Measurements from ENCODE around the gene CWC27.

Gene CWC27

GRCh38 chr5:65059681-65060598 lies 291.2 kb downstream of the CWC27 start:
- DNase-seq (ENCODE audit: low spot score) = no peak
- in situ Hi-C loops (cut with MboI; ENCODE audit: low pct_unique_long_range_greater_than_20kb, low sequenced_read_pairs, unreplicated experiment) = no loop called here
- TF ChIP-seq, protein P1, sequence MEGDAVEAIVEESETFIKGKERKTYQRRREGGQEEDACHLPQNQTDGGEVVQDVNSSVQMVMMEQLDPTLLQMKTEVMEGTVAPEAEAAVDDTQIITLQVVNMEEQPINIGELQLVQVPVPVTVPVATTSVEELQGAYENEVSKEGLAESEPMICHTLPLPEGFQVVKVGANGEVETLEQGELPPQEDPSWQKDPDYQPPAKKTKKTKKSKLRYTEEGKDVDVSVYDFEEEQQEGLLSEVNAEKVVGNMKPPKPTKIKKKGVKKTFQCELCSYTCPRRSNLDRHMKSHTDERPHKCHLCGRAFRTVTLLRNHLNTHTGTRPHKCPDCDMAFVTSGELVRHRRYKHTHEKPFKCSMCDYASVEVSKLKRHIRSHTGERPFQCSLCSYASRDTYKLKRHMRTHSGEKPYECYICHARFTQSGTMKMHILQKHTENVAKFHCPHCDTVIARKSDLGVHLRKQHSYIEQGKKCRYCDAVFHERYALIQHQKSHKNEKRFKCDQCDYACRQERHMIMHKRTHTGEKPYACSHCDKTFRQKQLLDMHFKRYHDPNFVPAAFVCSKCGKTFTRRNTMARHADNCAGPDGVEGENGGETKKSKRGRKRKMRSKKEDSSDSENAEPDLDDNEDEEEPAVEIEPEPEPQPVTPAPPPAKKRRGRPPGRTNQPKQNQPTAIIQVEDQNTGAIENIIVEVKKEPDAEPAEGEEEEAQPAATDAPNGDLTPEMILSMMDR (IDR thresholded peaks at IDR 0.05; ENCODE audit: extremely low read depth, insufficient read depth, missing control alignments) = no peak

DNA sequence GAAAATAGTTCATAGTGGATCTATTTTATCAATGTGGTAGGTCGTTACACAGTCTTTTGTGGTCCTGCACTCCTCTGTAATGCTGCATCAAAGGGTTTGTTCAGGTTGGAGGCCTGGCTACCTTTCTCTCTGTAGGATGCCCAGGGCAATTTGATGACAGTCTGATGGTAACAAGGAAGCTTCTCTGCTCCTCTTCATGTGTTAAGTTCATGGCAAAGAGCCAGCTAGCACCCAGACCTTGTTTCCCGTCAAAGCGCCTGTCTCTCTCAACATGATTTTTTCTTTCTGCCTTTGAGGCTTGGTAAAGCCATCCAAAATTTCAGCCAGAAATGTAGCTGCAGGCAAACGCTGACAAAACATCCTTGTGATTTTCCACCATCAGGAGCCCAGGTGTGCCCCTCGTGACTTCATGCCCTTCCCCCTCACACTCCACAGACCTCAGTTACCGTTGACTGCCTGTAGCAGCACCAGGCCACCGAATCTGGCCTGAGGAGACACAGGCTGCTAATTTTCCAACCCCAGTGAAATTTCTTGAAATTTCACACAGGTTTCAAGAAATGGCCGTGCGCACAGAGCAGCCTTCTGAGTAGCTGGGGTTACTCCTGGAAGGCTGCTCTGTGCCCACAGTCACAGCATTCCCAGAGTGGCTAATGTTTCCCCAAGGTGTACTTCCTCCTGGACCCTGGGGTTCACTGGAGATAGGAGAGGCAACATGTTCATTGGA lies 292.7 kb downstream of the CWC27 start:
- TF ChIP-seq, protein P1 (IDR thresholded peaks at IDR 0.05; ENCODE audit: extremely low read depth, insufficient read depth, missing control alignments) = no peak
- in situ Hi-C loops (cut with MboI; ENCODE audit: low pct_unique_long_range_greater_than_20kb, low sequenced_read_pairs, unreplicated experiment) = no loop called here
- no peak for DNase-seq (ENCODE audit: low spot score)

DNA sequence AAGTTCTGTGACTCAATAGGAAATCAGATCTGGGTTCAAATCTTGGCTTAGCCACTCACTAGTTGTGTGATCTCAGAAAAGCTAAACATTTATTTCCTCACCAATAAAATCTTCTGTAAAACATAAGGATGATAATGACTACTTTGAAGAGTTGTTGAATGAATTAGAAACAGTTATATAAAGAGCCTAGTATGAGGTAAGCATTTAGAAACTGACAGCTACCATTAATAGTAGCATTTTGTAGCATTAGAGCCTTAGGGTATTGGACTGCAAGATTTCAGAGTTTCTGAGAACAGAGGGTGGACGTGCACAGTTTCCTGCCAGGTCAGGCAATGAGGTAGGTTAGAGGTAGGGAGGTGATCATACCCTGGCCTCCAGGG lies 293.2 kb downstream of the CWC27 start:
- TF ChIP-seq, protein P1 (IDR thresholded peaks at IDR 0.05; ENCODE audit: extremely low read depth, insufficient read depth, missing control alignments) = no peak
- DNase-seq (ENCODE audit: low spot score) = peak; percentile 32
- in situ Hi-C loops (cut with MboI; ENCODE audit: low pct_unique_long_range_greater_than_20kb, low sequenced_read_pairs, unreplicated experiment) = no loop called here

DNA sequence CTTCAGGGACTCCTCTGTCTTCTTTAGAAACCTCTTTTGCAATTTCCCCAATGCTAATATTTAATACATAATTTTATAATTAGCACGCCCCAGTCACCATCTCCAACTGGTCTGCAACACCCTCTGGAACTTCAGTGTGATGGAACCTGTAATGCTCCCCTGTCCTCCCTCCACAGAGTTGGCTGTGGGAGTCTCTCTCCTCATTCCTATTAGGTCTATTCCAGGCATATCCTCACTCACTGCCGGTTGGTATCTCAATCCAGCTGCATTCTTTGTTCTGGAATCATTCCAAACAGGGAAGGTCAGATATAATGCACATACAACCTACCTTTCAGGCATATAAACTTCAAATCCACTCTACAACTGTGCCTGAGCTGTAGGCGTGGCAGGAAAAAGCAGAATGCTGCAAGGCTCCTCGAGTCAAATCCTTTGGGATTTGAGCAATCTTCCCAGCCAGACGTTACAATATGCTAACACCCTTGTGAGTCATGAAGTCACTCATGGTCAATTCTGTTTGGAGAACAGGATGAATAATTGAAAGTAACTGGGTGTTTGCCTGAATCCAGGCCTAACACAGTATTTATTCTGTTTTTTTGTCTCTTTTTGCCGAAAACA lies 293.8 kb downstream of the CWC27 start:
- TF ChIP-seq, protein P1 (IDR thresholded peaks at IDR 0.05; ENCODE audit: extremely low read depth, insufficient read depth, missing control alignments) = no peak
- in situ Hi-C loops (cut with MboI; ENCODE audit: low pct_unique_long_range_greater_than_20kb, low sequenced_read_pairs, unreplicated experiment) = no loop called here
- DNase-seq (ENCODE audit: low spot score) = no peak

GRCh38 chr5:65065001-65065511 lies 296.3 kb downstream of the CWC27 start:
- TF ChIP-seq, protein P1 (IDR thresholded peaks at IDR 0.05; ENCODE audit: extremely low read depth, insufficient read depth, missing control alignments) = no peak
- in situ Hi-C loops (cut with MboI; ENCODE audit: low pct_unique_long_range_greater_than_20kb, low sequenced_read_pairs, unreplicated experiment) = no loop called here
- DNase-seq (ENCODE audit: low spot score) = no peak

- no peak for DNase-seq (ENCODE audit: low spot score)
- TF ChIP-seq, protein P1 (IDR thresholded peaks at IDR 0.05; ENCODE audit: extremely low read depth, insufficient read depth, missing control alignments) = no peak
Observed at GRCh38 chr5:65066387-65067146, 297.8 kb downstream of the CWC27 start.

More at GRCh38 chr5:65066387-65067146, 297.8 kb downstream of the CWC27 start:
- in situ Hi-C loops (cut with MboI; ENCODE audit: low pct_unique_long_range_greater_than_20kb, low sequenced_read_pairs, unreplicated experiment) = no loop called here

Measured in GM13977 (cell line).